Cardiac muscle cell (in vitro differentiated cells and primary cell): ENCODE measurements around the gene RUNX2. TPM values are rescaled to one million over a fixed set of nuclear protein-coding genes. Genes with fewer than 3 reads are reported as not detected.
A peak's percentile ranks its signal among the peaks of the same experiment; 100 is the strongest.

Experiments used
- DNase-seq, 2 donors: peaks; one replicate each; pipeline versions ENCODE4 v3.0.0 to v3.0.0-alpha.2; 2010 to 2017; ENCODE audit warnings: low read depth in 1 of 2, low spot score in 1 of 2
- H3K27ac ChIP-seq: fragments of 200-600 bp; sonication (generic); 2 replicates; pipeline ENCODE4 v1.5.1; 2016
- H3K27me3 ChIP-seq: fragments of 200-600 bp; sonication (generic); 2 replicates; pipeline ENCODE4 v1.6.0; 2016; ENCODE audit warnings: control low read depth
- H3K36me3 ChIP-seq: fragments of 200-600 bp; sonication (generic); 2 replicates; pipeline ENCODE4 v1.5.1; 2016; ENCODE audit warnings: control low read depth
- H3K4me1 ChIP-seq: fragments of 200-600 bp; sonication (generic); 2 replicates; pipeline ENCODE4 v1.8.1; 2017; ENCODE audit warnings: low read depth, mild to moderate bottlenecking, mixed run types
- H3K4me3 ChIP-seq: fragments of 200-600 bp; sonication (generic); 2 replicates; pipeline ENCODE4 v1.5.1; 2016; ENCODE audit warnings: mild to moderate bottlenecking
- H3K9me3 ChIP-seq: fragments of 200-600 bp; sonication (generic); 2 replicates; pipeline ENCODE4 v1.5.1; 2017; ENCODE audit warnings: low read depth, mild to moderate bottlenecking, control low read depth
- CTCF ChIP-seq: IDR thresholded peaks from 2 replicates; pipeline ENCODE4 v1.5.1; 2012; ENCODE audit warnings: low read depth, mild to moderate bottlenecking, low read length
- polyA plus RNA-seq: library from polyadenylated mRNA; unstranded; fragments of >200 nt; fragmentation: Nextera tagmentation; extraction: Ambion mirVana; gene quantifications from 2 replicates; pipeline ENCODE4 v1.2.1, GENCODE V29; 2016
- total RNA-seq: library from RNA; depleted of rRNA; stranded (reverse); fragments of >200 nt; gene quantifications from 2 replicates; pipeline ENCODE4 v1.2.3, GENCODE V29; 2016

RUNX2 gene
- total and polyA plus RNA-seq, 2 experiments from 2014 or later, result 1.6 to 1.9 TPM

GRCh38 chr6:45474376-45474775 is 146.2 kb downstream of the RUNX2 start:
- no peak overlapping the region for H3K4me3 ChIP-seq
- H3K27me3 ChIP-seq, result no peaks in the 10 kb centered on the region
- no peak for DNase-seq
- H3K4me1 ChIP-seq, result no peaks in the 10 kb centered on the region
- no peaks in the 10 kb centered on the region for H3K36me3 ChIP-seq
- no peak for TF ChIP-seq CTCF
- no peak overlapping the region for H3K27ac ChIP-seq
- no peaks in the 10 kb centered on the region for H3K9me3 ChIP-seq

- Histone ChIP-seq H3K4me1 (no peaks in the 10 kb centered on the region), H3K27ac (no peak overlapping the region), H3K27me3 (no peaks in the 10 kb centered on the region), H3K36me3 (no peaks in the 10 kb centered on the region), H3K9me3 (no peaks in the 10 kb centered on the region), H3K4me3 (no peak overlapping the region)
- DNase-seq, result no peak
- TF ChIP-seq CTCF, result no peak
These were observed 148.2 kb downstream of the RUNX2 start for GRCh38 chr6:45476341-45476740.

DNA sequence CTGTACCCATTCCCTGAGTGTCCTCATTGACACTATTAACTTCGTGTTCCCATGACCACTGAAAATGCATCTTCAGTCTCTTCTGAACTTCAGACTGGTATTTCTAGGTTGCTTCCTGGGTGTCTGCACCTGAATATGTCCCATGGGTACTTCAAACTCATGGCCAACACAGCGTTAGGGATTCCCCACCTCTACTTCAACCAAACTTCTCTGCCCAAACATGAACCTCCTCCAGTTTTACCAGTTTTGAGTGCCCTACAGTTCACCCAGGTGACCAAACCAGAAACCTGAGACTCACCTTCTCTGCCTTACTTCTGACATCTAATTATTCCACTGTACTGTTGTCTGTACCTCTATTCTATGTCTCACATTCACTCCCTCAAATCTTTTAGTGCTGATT is 149.1 kb downstream of the RUNX2 start:
- H3K9me3 ChIP-seq, result no peaks in the 10 kb centered on the region
- H3K36me3 ChIP-seq, result no peaks in the 10 kb centered on the region
- no peak for TF ChIP-seq CTCF
- H3K27me3 ChIP-seq, result no peaks in the 10 kb centered on the region
- no peaks in the 10 kb centered on the region for H3K4me1 ChIP-seq
- no peak overlapping the region for H3K27ac ChIP-seq
- no peak for DNase-seq
- no peak overlapping the region for H3K4me3 ChIP-seq

- Histone ChIP-seq H3K9me3 (no peaks in the 10 kb centered on the region), H3K4me1 (no peaks in the 10 kb centered on the region), H3K4me3 (no peak overlapping the region), H3K27ac (no peak overlapping the region), H3K36me3 (no peaks in the 10 kb centered on the region), H3K27me3 (no peaks in the 10 kb centered on the region)
- TF ChIP-seq CTCF, result no peak
- DNase-seq, result no peak
These were observed 149.7 kb downstream of the RUNX2 start for GRCh38 chr6:45477790-45478189.

DNA sequence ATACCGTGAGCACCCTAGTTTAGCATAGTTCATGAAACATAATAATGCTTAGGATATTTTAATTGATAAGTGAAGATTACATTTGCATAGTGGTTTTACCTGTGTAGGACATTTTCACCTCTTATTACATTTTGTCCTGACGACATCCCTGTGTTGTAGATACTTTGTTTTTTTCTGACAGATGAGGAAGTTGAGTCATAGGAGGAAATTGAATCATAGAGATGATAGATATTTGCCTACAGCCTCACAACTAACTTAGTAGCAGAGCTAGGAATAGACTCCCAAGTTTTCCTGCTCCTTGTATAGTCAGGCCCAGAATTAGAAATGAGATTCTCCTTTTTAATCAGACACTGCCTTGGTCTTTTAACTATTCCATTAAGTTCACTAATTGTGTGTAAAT is 150.1 kb downstream of the RUNX2 start:
- peak in 1 of 2 donors; percentile 62 for DNase-seq
- no peak for TF ChIP-seq CTCF
- Histone ChIP-seq H3K36me3 (no peaks in the 10 kb centered on the region), H3K4me3 (no peak overlapping the region), H3K4me1 (no peaks in the 10 kb centered on the region), H3K27ac (no peak overlapping the region), H3K9me3 (no peaks in the 10 kb centered on the region), H3K27me3 (no peaks in the 10 kb centered on the region)
